HG03575 (cell line): Measurements from ENCODE around the gene JARID2.

Experiments used
- ATAC-seq: cut with Tn5 transposase; IDR thresholded peaks from one replicate; pipeline ENCODE4 v1.9.1; 2021; ENCODE audit not compliant: unreplicated experiment, insufficient number of reproducible peaks, low FRiP score; ENCODE audit errors: extremely low read depth

Gene JARID2

DNA sequence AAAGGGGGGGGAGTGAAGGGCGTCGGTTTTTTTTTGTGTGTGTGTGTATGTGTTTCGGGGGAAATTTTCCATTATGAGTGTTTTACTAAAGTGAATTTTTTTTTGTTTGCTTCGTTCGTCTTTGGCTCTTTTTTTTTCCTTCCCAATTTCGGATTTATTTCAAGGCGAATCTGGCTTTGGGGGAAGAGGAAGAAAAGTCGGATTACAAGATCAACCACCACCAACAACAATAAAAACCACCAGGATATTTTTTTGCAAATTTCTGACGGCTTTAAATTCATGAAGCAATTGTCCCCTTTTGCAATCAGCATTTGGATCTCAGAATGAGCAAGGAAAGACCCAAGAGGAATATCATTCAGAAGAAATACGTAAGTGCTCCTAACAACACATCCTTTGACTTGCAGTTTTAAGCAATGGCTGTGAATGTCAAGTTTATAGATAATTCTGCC, 372 bp downstream of the JARID2 start:
- ATAC-seq: no peak

DNA sequence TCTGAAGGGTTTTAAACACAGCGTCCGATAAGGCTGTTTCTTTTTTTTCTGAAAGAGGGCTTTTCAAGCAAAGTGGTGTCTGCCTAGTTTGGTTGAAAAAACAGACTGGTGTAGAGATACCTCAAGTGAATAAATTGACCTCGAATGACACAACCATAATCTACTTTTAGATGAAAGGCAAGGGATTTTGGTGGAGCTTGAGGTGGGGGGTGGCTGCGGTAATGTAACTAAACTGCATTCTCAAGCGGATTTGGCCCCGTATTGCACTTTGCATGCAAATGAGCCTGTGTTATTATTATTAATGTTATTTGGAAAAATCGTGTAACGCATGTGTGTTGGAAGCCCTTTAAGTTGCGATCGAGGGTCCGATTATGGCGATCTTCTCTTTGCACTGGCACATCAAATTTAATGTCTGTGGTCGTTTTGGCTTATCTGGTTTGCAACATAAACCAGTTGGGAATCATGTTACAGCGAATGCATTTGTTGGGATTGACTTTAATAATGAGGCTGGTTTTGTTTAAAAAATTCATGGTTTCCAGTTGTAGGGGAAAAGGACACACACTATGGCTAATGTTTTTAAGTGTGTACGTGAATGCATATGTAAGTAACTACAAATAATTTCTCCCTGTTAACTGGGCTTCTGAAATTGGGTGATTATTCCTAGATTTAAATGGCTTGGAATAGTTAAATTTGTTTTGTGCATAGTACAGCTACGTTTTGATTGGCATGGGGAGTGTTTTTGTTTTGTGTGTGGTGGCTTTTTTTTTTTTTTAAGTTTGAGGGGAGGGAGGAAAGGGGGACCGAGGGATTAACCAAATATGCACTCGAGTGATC, 1.0 kb downstream of the JARID2 start:
- ATAC-seq: no peak

DNA sequence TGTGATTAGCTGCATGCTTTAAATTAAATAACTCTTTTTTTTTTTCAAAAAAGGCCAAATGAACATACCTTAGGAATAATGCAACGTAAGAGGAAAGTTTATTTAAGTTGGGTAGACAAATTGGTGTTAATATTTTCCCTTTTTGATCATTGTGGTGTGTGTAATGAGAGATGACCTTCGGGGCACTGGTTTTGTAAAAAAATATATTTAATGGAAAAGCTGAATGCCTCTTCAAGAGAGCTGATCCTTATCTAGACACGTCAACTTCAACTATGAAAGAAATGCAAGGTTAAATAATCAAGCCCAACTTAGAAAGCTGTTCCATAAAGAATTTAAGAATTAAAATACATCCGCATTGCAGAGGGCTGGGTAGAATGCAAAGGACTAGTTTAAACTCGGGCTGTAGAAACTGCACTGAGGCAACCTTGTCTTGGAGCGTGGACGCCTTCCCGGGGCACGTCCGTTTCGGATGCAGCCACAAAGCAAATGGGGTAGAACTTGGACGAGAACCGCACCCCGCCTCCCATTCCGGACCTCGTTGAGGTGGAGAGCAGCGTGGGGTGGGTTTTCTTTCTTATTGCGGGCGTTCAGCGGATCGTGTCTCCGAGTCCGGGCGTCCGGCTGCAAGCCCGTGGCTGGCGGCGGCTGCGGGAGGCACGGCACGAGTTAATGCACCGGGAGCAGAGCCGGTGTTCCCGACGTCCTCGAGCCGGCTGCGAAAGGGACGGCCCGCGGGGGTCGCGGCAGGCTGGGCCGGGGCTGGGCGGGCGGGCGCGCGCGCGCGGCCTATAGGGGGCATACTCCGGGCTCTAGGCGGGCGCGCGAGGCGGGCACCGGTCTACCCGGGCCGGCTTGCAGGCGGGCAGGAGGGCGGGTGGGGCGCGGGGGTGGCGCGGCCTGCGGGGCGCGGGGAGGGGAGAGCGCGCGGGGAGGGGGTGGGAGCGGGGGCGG, 1.9 kb downstream of the JARID2 start:
- no peak for ATAC-seq

DNA sequence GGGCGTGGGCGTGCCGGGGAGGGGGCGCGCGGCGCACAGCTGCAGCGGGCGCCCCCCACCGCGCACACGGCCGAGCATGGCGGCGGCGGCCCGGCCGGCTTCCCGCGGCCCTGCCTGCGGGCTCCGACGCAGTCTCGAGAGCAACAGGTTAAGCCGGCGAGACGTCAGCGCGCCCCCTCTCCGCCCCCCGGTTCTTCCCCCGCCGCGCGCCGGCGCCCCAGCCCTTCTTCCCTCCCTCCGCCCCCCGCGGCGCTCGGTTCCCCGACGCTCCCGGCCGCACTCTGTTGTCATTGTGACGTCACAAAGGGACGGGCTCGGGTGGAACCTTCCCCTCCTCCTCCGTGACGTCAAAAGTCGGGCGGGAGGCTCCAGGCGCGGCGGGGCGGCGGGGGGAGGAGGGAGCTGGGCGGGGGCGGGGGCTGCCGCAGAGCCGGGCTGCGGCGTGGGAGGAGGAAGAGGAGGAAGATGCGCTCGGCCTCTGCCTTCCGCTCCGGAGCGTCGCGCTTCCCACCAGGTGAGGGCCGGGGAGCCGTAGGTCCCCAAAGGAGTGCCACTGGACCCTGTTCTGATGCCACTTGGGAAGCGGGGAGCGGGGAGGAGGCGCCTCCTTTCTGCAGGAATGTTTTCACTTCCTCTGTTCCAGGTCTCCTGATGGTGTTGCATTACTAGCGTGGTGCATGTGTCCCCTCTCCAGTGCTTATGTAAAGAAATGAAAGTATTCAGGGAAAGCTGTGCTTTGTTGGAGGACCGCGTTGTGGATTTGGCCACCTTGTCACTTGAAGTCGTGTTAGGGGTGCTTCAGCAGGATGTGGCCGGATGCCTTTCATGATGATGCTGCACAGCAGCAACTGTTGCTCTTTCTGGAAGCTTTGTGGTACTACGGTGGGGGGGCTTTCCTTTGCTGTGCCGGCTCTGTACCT, 2.8 kb downstream of the JARID2 start:
- no peak for ATAC-seq

DNA sequence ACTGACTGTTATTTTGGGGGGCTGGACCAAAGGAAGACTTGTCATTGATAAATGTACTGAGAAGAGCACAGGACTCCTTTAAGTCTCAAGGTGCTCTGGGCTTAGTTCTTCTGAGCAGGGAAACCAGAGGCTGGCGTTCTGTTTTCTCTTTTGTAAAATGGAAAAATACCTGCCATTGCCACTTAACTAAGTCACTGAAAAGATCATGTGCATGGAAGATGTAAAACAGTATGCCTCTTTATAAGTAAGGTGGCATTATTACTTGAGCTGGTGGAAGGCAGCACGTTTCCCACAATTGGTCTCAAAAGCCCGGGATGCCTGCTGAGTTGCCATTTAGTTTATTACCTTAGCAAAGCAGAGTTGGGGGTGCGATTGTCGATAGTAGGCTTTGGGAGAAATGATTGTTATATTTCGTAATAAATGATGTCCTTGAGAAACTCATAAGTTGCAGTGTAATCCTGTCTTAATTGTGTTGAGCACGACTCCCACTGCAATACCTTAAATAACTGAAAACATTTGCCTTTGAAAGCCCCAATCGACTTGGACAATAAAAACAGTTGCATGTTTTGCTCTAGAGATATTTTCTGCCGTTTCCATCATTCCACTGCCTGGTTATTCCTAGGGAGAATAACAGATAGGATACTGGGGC, 3.6 kb downstream of the JARID2 start:
- ATAC-seq: no peak

DNA sequence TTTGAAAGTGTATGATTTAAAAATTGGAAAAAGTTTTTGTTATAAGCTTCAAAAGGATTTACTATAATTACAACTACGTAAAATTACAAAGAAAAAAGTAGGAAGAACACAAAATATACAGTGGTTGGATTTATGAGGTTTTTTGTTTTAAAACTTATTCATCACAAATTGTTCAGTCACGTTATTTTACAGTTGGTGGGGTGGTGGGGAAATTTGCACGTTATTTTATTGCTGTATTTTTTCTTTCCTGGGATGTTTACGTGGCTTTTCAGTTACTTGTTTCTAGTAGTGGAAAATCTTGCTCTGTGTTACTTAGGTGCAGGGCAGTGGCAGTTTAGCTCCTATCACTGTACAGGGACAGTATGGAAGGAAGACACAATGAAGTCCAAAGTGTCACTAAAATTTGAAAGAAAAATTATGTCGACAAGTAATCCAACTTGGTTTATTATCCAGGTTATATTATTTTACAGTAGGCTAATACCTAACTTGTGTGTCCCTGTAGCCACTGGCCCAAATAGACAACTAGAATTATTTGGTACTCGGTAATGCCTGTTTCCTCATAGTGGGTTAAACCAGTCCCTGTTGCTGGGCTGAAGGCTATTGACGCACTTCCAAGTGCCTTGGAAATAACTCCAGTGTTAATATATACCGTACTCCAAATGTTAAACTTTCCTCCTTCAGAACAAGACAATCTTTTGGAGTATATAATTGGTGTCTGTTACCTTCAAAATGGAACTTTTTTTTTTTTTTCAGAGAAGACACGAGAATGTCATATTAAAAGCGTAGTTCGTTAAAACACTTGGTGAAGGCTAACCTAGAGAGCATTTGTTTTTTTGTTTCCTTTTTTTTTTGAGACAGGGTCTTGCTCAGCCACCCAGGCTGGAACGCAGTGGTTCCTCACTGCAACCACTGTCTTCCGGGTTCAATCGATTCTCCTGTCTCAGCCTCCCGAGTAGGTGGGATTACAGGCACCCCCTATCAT, 4.6 kb downstream of the JARID2 start:
- ATAC-seq: no peak

DNA sequence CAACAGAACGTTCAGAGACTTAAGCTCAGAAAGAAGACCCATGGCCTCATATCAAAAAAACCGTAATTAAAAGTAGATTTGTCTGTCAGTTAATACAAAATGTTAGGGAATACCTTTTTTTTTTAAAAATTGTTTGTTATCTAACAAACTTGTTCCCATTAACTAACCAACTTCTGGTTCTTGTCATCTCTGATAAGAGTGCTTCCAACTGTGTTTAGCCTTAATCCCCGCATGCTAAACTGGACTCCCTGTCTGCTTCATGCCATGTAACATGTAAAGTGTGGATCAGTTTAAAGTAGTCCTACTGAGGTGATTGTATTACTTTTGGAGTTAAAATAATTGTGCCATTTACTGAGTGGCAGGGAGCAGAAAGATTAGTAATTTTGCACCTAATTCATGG, 6.3 kb downstream of the JARID2 start:
- no peak for ATAC-seq

DNA sequence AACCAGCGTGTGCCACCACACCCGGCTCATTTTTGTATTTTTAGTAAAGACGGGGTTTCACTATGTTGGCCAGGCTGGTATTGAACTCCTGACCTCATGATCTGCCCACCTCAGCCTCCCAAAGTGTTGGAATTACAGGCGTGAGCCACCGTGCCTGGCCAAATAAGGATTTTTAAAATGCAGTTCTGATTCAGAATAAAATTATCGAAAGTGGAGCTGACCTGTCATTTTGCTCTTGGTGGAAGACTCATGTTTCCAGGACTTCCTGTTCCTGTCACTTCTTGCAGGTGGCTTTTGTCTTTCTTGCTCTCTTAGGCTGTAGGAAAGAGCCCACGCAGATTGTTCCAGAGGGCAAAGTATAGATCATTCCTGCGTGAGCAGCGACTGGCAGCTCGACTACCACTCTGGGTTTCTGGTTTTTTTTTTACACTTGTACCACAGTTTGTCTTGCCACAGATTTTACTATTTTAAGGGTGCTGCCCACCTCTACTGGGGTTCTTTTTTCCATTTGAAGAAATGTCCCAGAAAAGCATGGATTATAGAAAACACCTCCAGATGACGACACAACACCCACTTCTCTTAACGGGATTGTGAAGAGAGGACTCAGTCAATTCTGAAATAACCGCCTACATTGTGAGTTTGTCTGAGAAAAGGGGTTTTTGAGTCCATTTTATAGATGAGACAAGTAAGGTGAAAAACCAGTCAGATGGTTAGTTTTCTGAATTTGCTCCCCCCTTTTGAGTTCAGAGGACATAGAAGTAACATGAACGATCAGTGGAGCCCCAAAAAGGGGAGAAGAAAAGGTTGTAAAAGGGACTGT, 7.5 kb downstream of the JARID2 start:
- ATAC-seq: no peak

DNA sequence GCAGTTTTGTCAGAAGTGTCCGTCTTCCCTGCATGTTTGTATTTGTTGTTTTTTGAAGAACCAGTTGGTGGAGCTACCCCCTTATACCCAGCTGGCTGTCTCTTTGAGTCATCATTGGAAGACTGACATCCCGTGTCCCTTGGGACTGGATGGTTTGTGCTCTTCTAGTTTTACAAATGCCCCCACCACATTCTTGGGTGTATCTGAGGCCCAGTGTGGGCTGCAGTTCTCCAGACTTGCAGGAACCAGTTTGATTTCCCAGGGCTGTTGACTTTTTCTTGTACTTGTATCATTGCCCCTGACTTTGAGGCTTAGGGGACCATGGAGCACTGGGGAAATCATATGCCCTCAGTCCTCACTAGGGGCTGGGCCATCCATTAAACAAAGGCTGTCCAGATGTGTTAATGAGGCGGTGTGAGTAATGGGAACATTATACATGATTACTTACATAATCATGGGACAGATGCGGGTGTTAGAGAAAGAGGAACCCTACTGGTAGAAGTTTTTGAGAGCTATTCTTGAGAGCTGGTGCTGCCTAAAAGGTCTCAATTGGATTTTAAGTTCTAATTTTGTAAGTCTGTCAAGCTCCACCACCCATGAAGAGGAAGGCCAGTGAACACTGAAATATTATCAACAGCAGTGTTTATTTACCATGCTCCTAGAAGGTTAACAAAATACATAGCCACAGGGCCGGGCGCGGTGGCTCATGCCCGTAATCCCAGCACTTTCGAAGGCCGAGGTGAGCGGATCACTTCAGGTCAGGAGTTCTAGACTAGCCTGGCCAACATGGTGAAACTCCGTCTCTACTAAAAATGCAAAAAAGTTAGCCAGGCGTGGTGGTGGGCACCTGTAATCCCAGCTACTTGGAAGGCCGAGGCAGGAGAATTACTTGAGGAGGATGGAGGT, 8.5 kb downstream of the JARID2 start:
- ATAC-seq: no peak

DNA sequence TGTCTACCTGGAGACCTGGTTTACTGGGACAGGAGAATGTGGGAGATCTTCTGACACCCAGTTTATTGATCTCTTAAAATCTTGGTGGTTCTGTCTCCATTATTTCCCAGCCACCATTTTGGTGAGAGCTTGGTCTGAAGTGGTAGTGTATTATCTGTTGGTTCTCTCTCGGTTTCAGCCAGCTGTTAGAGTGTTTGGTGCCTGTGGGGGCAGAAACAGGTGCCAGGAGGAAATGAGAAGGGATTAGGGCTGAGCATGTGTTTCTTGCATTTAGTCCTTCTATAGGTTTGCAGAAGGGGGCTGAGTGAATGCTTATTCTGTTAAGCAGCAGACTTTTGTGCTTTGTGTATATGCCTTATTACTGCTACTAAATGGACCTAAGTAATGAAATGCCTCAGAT, 9.6 kb downstream of the JARID2 start:
- ATAC-seq: no peak

DNA sequence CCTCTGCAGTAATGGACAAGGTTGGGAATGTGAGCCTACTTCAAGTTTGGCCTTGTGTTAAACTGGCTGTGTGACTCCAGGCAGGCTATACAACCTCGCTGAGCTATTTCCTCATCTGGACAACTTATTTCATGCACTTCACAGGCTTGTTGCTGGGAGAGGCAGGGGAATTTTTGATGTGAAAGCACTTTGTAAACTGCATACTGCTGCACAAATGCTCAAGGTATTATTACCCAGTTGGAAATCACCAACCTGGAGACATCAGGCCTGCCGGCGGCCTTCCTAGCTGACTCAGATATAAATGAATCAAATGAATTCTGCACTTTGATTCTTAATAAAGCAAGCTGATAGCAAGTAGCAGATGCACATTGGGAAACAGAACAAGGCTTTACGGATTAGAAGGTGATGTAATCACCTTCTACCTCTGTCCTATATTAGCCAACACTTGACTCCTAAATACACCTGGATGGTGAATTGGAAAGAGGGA, 10.1 kb downstream of the JARID2 start:
- no peak for ATAC-seq

DNA sequence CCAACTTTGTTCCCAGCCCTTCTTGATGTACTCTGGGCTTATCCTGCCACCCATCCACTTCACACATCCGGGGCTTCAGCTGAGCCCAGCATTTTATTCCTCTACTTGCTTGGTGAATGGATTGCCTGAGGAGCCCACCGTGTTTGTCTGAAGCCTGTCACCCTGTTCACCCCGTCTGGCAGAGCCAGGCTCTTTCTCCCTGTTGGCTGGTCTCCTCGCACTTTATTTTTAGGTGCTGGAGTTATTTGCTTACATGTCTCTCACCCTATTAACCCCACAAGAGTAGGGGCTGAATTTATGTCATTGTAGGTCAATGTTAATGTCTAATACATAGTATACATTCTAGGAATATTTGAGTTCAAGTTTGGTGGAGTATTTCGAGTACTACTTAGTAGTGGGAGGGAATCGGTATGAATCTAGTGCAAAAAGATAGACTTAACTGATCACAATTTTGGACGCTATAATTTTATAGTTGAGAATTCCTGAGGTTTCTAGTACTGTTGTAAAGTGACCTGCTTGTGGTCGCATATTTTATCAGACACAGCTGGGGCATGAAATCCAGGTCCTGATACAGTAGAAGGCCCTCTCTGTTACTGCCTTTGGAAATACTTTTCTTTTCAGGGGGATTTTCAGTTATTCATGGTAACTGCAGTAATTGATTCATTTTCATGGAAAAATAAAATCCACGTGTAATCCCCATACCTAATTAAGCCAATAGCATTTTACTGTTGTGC, 10.8 kb downstream of the JARID2 start:
- no peak for ATAC-seq

DNA sequence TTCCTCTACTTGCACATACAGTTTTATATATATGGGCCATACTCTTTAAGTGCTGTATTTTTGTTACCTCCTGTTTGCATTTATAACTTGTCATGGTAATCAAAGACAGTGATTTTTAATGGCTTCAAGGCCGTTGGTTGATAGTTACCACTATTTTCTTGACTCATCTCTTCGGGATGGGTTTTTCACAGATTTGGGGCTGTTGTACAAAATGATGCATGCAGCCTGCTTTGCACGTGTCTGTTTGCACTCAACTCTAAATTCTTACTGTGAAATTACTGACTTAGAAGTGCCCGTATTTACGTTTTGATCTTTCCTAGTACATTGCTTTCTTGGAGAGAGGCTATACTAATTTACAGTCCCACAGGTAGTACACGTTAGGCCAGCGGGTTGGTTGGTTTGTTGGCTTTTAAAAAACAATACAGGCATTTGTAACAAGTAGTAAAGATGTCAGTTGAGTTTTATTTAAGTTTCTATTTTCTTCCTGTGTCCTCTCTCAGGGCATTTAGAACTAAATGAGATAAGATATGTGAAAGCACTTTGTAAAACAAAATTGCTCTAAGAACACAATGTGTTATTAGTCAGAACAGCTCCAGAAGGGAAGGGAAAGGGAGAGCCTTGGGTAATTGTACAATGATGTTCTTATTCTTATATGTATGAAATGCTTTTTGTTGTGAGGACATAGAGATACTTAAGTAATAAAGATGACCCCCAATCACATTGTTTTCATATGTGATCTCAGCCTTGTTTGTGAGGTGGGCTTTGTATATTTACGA, 11.7 kb downstream of the JARID2 start:
- ATAC-seq: no peak

DNA sequence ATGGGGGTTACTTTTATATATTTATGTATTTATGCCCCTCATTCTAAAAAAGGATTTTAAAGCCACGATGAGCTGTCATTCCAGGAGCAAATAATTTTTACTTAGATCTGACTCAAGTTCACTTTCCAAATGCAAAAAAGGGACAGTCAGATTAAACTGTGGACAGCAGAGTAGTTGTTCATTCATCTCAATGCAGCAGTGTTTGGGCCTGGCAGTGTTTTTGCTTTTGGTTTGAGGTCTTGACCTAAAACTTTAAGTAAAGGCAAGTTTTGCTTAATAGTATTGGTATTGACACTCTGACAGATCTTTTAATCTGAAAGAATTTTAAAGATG, 13.9 kb downstream of the JARID2 start:
- ATAC-seq: no peak
